ENCODE results near the gene HLA-DMA.

HLA-DMA gene

DNA sequence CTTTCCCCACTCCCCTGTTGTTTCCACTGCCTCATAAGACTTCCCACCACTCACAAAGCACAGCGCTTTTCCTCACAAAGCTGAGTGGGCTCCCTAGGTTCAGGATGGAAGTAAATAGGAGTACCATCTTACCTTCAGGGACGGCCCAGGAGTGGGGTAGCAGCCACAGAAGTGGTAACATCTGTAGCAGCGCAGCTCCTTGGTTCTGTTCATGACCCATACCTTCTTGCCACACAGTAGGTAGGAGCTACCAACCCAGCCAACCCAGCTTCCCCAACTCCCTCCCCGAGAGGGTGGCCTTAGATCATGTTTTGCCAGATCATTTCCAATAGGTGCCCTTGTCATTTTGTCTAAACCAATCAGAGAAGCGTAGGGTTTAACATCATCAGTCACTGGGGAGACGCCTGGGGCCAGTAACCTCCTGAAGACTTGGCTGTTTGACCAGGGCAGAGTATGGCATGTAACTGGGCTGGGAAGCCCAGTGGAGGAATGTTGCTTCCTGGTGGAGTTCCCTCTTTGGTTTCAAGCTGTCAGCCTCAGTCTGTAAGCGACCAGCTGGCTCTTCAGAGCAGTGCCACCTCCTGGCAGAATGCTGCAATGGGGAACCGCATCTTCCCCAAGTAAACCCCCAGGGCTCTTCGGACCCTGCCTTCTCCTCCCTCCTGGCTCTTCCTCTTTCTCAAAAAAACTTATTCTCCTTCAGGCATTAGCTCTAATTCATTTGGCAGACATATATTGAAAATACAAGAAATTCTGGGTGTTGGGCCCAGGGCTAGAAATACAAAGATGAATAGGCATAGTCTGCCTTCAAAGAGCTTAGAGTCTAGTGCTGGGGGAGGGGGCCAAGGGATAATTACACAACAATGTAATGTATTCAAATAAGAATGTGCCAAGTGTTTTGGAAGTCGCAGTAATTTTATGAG lies at the start of gene HLA-DMA:
Gene HLA-DMA, minus strand, starts transcription at position 281 of the 923 bp plus-strand sequence. Its CDS starts 61 bp downstream, at position 220.
- DNase-seq (ENCODE audit: low read depth in 2 of 2): peak; percentile 52 to 58

DNA sequence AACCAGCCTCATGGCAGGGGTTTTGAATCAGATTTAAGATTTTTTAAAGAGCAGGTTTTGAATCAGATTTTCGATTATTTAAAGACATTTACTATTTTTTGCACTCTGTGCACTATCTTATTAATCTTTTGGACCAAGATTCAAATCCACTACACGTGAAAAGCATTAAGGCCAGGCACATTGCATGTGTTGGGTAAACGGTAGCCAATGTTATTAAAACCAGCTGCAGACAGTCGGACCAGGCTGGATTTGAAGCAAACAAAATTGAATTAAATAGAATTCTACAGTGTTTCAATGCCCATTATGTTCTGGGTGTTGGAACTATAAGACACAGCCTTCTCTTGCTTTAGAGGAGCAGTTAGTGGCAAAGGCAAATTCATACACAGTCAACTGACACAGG lies 48.8 kb upstream of the HLA-DMA start:
- DNase-seq (ENCODE audit: low read depth in 2 of 2): no peak

DNA sequence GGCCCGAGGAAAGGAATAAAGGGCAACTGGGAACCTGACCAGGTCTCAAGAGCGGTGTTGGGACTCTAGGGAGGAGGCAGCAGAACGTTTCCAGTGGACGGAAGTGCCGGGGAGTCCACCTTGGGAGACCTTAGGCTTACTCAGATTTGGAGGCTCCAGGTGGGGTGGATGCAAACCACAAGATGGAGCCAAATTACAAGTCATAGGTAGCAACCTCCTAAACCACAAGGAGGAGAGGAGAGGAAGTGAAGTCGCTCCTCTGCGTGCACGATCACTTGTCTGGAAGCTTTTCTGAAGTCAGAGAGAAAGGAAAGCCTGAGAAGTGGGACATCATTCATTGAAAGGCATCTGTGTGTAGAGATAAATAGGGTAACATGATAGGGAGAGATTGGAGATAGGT lies 47.2 kb upstream of the HLA-DMA start:
- no peak for DNase-seq (ENCODE audit: low read depth in 2 of 2)

DNA sequence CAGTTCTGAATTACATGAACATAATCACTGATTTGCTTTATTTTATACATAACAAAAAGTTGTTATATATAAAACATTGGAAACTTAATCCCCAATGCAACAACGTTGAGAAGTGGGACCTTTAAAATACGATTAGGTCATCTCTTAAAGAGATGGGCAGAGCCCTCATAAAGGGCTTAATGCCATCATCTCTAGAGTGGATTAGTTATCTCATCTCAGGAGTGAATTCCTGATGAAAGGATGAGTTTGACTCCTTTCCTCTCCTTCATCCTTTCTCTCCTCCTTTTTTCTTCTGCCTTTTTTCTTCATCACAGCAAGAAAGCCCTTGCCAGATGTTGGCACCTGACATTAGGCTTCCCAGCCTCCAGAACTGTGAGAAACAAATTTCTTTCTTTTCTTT lies 42.6 kb upstream of the HLA-DMA start:
- no peak for DNase-seq (ENCODE audit: low read depth in 2 of 2)

DNA sequence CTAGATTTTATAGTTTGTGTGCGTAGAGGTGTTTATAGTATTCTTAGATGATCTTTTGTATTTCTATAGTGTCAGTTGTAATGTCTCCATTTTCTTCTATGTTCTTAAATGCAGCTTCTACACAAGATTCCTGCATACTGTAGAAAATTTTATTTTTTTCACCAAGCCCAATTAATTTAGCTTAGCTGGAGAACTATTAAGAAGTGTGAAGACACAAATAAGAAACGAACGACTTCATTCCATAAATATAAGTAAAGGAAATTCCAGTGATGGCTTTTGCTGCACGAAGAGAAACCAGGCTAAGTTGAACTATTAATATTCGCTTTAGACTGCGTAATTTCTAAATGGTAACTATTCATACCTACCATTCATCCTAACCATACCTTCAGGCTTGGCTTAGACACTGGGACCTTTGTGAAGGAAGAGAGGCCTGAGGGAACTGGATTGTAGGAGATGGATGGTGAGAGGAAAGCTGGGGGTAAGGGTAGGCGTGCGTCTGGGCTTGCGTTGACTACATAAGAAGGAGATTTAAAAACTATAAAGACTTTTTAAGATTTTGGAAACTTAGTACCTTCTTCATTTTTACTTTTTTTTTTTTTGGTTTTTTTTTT lies 40.6 kb upstream of the HLA-DMA start:
- no peak for DNase-seq (ENCODE audit: low read depth in 2 of 2)

DNA sequence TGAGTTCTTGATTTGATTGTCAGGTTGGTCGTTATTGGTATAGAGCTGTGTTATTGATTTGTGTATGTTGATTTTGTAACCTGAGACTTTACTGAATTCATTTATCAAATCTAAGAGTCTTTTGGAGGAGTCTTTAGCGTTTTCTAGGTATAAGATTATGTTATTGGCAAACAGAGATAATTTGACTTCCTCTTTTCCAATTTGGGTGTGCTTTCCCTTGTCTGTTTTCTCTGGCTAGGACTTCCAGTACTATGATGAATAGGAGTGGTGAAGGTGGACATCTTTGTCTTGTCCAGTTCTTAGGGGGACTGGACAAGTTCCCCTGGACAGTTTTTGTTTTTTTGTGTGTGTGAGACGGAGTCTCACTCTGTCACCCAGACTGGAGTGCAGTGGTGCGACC lies 39.1 kb upstream of the HLA-DMA start:
- no peak for DNase-seq (ENCODE audit: low read depth in 2 of 2)

DNA sequence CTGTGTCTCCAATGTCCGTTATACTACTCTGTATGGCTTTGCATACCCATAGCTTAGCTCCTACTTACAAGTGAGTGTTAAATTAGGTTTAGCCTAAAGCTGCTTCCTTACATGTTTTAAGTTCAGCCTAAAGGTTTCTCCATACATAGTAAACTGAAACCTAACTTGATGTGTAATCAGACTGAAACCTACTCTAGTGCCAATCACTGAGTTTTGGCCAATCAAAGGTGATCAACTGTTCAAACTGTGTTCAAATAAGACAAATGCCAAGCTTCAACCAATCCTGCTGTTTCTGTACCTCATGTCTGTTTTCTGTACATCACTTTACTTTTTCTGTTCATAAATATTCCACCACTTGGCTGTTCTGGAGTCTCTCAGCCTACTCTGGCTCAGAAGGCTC lies 36.5 kb upstream of the HLA-DMA start:
- no peak for DNase-seq (ENCODE audit: low read depth in 2 of 2)

DNA sequence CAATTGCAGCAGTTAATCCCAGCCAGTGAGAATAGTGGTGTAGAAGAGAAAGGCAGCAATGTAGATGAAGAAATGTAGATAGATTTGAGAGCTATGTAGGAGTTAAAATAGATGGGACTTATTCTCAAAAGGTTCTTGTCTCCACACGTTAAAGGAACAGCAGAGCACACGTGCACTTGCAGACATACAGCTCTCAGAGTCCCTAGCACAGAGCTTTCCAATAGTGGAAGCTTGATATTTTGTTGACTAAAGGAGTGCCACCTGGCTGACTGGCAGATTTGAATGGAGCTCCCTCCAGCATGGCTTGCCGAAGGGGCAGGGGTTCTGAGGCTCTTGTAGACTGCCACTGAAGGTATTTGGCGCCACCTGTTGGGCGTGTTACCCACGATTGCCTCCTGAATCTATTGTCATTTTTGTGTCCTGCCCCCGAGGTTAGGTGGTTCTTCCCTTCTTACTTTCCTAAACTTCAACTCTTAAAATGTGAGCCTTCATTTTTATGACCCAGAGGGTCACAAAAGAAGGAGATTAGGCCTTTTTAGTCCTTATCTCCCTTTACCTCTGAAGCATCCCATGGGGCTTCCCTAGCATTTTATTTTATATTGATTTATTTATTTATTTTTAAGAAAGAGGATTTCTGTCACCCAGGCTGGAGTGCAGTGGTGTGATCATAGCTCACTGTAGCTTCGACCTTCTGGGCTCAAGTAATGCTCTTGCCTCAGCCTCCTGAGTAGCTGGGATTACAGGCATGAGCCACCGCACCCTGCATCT lies 31.9 kb upstream of the HLA-DMA start:
- peak; percentile 85 to 91 for DNase-seq (ENCODE audit: low read depth in 2 of 2)

DNA sequence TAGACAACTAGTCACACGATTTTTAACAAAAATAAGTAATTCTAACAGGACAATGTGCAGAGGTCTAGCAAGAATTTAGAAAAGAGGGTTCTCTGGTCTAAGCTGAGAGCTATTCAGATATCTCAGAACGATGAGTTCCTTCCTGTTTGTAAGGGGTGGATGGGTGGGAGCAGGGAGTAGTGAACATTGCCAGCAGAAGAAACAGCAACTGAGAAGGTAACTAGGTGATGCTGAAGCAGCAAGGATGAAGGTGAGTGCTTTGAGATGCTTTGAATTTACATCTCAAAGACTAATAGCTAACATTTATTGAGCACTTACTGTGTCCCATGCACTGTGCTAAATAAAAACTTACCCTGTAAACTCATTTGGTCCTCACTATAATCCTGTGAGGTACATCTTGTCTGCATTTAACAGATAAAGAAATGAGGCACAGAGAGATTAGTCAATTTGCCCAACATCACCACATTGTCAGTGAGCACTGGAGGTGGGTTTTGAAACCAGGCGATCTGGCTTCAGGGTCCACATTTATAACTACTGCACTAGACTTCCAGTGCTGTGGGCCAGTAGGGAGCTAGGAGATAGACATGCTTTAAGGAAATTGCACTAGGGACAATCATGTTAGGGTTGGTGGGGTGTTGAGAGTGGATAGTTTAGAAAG lies 31.2 kb upstream of the HLA-DMA start:
- DNase-seq (ENCODE audit: low read depth in 2 of 2): no peak

DNA sequence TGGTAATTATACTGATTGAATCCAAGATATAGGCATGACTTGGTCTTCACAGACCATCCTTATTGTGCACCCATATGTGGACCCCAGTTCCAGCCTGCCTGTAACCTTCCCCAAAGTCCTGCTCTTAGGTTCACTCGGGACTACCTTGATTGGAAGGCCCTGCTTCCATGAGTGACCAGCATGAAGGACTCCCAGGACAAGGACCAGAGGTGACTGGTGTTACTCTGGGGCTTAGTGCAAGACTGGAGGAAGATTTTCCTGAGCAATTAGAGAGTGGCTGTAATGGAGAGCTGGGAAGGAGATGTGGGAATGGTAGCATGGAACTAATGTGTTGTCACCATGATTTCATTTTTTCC lies 30.6 kb upstream of the HLA-DMA start:
- DNase-seq (ENCODE audit: low read depth in 2 of 2): no peak

DNA sequence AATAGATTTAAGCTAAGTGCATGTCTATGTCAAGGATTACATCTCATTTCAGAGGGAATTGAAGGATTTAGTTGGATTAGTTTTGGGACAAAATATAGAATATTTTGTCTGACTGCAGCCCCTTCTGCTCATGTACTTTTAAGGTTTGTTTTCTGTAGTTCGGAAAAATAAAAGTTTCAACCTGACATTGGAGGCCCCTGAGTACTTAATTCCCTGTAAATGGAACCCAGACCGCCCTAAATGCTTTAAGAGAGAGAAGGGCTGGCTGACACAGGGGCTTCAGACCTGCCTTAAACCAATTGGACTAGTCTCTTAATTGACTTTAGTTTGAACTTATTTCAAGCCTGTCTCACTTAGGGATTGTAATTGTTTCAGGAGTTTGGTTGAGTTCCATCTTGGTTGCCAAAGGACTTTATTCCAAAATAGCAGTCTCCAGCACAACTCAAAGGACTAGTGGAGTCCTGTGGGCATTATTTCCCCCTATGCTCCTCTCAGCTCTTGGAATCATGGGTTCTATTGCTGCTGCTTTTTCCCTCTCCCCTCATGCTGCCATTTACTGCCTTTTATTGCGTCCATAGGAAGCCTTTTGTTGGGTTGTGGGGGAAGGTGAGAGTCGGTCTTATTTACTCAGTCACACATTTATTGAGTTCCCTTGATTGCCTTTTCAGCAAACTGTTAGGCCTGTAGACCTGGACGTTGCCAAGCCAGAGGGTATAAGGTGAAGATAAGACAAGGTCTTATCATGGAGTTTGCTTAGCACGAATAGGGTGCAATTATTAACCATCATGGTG lies 30.0 kb upstream of the HLA-DMA start:
- no peak for DNase-seq (ENCODE audit: low read depth in 2 of 2)

DNA sequence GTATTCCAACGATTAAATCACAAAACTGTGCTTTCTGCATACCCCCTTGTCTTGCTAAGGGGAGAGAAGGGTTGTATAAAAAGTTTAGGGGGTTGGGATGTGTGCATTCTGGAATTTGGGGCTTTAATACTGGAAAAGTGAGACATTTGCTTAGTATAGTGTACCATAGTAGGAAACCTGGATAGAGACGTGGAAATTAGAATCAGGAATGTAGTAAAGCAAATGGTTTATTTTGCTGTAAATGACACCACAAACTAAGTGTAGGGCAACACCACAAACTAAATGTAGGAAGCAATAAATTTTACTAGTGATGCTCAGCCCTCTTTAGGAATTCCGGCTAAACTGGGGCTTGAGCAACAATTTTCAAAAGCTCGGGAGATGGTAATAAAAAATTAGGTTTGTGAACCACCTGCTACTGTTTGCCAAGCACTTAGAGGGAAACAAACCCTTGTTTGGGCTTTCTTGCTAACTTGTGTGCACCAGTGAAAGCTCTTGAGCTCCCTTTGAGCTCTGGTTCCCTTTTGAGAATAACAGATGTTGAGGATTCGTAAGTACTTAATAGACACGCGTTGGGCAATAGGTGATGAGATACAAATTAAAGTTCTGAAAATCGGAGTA lies 29.3 kb upstream of the HLA-DMA start:
- DNase-seq (ENCODE audit: low read depth in 2 of 2): no peak

DNA sequence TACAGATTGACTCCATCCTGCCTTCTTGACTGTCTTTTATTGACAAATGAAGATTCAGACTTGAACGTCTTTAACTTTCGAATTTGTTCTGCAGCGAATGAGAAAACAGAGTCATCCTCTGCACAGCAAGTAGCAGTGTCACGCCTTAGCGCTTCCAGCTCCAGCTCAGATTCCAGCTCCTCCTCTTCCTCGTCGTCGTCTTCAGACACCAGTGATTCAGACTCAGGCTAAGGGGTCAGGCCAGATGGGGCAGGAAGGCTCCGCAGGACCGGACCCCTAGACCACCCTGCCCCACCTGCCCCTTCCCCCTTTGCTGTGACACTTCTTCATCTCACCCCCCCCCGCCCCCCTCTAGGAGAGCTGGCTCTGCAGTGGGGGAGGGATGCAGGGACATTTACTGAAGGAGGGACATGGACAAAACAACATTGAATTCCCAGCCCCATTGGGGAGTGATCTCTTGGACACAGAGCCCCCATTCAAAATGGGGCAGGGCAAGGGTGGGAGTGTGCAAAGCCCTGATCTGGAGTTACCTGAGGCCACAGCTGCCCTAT lies 27.7 kb upstream of the HLA-DMA start:
- DNase-seq (ENCODE audit: low read depth in 2 of 2): no peak

DNA sequence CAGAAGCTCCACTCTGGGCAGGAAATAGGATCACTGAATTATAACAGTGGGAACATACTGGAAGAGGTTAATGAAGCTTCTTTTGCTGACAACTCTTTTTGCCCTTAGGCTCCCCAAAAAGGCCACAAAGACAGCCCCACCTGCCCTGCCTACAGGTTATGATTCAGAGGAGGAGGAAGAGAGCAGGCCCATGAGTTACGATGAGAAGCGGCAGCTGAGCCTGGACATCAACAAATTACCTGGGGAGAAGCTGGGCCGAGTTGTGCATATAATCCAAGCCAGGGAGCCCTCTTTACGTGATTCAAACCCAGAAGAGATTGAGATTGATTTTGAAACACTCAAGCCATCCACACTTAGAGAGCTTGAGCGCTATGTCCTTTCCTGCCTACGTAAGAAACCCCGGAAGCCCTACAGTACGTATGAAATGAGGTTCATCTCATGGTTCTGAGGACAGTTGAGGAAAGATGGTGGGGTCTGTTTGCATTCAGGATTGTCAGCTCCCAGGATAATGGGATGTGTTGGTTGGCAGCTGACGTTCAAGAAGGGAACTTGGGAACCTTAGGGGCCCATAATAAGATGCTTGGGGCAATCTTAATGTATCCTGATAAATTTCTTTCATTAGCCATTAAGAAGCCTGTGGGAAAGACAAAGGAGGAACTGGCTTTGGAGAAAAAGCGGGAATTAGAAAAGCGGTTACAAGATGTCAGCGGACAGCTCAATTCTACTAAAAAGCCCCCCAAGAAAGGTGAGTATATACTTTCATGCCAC lies 27.0 kb upstream of the HLA-DMA start:
- DNase-seq (ENCODE audit: low read depth in 2 of 2): no peak

DNA sequence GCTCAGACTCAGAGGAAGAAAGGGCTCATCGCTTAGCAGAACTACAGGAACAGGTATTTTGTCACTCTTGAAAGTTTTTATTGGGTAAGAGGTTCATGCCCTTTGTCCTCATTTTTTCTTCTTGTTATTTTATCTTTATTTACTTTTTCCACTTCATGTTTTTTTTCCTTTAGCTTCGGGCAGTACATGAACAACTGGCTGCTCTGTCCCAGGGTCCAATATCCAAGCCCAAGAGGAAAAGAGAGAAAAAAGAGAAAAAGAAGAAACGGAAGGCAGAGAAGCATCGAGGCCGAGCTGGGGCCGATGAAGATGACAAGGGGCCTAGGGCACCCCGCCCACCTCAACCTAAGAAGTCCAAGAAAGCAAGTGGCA lies 25.0 kb upstream of the HLA-DMA start:
- no peak for DNase-seq (ENCODE audit: low read depth in 2 of 2)

DNA sequence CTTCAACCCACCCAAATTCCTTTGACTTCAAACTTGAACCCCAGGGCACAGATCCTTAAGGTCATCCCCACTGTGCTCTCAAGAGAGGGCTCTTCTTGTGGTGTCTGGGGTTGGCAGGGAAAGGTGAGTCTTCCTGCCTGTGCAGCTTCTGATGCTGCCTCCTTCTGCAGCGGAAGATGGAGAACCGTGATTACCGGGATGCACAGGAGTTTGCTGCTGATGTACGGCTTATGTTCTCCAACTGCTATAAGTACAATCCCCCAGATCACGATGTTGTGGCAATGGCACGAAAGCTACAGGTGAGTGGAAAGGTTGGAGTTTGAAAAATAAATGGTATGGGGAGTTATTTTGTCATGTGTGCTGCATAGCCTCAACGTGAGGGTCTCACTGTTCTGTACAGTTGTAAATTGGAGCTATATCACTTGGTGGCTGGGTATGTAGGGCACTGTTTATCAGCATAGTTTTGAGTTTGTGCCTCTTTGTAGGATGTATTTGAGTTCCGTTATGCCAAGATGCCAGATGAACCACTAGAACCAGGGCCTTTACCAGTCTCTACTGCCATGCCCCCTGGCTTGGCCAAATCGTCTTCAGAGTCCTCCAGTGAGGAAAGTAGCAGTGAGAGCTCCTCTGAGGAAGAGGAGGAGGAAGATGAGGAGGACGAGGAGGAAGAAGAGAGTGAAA lies 24.5 kb upstream of the HLA-DMA start:
- no peak for DNase-seq (ENCODE audit: low read depth in 2 of 2)

DNA sequence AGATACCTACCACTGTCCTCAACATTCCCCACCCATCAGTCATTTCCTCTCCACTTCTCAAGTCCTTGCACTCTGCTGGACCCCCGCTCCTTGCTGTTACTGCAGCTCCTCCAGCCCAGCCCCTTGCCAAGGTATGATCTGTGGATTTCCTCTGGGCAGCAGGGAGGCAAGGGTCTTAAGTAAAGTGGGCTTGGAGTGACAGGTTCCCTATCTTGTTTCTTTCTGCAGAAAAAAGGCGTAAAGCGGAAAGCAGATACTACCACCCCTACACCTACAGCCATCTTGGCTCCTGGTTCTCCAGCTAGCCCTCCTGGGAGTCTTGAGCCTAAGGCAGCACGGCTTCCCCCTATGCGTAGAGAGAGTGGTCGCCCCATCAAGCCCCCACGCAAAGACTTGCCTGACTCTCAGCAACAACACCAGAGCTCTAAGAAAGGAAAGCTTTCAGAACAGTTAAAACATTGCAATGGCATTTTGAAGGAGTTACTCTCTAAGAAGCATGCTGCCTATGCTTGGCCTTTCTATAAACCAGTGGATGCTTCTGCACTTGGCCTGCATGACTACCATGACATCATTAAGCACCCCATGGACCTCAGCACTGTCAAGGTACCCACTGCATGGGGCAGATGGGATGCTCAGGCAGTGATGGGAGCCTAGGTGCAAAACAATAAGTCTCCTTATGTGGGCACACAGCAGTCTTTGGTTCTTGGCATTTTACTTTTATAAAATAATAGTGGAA lies 23.6 kb upstream of the HLA-DMA start:
- DNase-seq (ENCODE audit: low read depth in 2 of 2): no peak

DNA sequence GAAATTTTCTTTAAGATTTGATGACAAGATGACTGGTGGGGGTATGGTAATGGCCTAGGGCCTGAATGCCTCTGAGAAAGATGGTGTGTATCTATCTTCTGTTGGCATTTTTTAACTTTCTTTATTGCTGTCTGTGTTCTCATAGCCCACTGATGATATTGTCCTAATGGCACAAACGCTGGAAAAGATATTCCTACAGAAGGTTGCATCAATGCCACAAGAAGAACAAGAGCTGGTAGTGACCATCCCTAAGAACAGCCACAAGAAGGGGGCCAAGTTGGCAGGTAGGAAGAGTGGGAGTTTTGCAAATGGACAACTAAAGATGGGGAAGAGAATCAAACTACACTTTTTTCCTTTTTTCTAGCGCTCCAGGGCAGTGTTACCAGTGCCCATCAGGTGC lies 23.0 kb upstream of the HLA-DMA start:
- DNase-seq (ENCODE audit: low read depth in 2 of 2): no peak

Measured in stimulated activated CD4-positive, alpha-beta T cell treated with anti-CD3 and anti-CD28 coated beads, Interleukin-4, amount 100 ng/mL, for 48 hours (primary cell).